ENCODE results near the gene CHD9.

DNA sequence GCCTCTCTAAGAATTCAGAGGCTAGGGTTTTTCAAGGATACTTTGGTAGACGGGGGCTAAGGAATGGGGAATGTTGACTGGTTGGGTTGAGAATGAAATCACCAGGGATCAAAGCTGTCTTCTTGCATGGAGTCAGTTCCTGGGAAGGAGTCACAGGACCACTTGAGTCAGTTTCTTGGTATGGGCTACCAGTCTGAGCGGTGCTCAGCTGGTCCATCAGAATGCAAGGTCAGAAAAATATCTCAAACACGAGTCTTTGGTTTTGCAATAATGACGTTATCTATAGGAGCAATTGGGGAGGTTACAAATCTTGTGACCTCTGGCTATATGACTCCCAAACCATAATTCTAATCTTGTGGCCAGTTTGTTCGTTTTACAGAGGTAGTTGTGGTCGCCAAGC, 20.5 kb upstream of the CHD9 start:
- TF ChIP-seq, protein P1, sequence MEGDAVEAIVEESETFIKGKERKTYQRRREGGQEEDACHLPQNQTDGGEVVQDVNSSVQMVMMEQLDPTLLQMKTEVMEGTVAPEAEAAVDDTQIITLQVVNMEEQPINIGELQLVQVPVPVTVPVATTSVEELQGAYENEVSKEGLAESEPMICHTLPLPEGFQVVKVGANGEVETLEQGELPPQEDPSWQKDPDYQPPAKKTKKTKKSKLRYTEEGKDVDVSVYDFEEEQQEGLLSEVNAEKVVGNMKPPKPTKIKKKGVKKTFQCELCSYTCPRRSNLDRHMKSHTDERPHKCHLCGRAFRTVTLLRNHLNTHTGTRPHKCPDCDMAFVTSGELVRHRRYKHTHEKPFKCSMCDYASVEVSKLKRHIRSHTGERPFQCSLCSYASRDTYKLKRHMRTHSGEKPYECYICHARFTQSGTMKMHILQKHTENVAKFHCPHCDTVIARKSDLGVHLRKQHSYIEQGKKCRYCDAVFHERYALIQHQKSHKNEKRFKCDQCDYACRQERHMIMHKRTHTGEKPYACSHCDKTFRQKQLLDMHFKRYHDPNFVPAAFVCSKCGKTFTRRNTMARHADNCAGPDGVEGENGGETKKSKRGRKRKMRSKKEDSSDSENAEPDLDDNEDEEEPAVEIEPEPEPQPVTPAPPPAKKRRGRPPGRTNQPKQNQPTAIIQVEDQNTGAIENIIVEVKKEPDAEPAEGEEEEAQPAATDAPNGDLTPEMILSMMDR (IDR thresholded peaks at IDR 0.05; ENCODE audit: low read depth, low read length): no peak
- TF ChIP-seq POLR2A (IDR thresholded peaks at IDR 0.05; ENCODE audit: extremely low read depth, insufficient read length) (no peak), MYC (IDR thresholded peaks at IDR 0.05; ENCODE audit: low read depth, low read length) (no peak)
- TF ChIP-seq, protein P2, sequence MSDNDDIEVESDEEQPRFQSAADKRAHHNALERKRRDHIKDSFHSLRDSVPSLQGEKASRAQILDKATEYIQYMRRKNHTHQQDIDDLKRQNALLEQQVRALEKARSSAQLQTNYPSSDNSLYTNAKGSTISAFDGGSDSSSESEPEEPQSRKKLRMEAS (IDR thresholded peaks at IDR 0.05; ENCODE audit: low read depth, low read length): no peak
